ENCODE measurements around the gene PRKAR2A.
"Not testable (repeated sequence)": the region's sequence is repeated elsewhere in the genome, so short reads cannot be mapped to it uniquely, and the experiment has no call there.

PRKAR2A gene

DNA sequence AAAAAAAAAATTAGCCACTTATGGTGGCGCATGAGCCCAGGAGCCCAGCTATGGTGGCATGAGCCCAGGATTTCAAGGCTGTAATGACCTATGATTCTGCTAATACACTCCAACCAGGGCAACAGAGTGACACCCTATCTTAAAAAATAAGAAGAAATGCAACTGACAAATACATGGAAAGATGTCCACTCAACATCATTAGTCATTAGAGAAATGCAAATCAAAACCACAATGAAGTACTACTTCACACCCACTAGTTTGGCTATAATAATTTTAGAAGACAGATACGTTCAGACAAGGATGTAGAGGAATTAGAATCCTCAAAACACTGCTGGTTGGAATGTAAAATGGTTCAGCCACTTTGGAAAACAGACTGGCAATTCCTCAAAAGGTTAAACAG is 10.5 kb downstream of the PRKAR2A start:
- FAIRE-seq (no peak), DNase-seq (ENCODE audit: low spot score) (no peak)

DNA sequence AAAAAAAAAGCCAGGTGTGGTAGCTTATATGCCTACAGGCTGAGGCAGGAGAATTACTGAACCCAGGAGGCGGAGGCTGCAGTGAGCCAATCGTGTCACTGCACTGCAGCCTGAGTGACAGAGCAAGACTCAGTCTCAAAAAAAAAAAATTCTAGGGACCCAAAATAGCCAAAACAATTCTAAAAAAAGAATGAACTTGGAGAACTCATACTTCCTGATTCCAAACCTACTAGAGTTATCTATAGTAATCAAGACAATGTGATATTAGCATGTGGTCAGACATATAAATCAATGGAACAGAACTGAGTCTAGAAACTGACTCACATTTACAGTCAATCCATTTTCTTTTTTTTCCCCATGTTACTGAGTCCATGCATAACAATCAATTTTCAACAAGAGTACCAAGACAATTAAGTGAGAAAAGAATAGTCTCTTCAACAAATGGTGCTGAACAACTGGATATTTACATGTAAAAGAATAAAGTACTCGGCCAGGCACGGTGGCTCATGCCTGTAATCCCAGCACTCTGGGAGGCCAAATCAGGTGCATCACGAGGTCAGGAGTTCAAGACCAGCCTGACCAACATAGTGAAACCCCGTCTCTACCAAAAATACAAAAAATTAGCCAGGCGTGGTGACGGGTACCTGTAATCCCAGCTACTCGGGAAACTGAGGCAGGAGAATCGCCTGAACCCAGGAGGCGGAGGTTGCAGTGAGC is 11.9 kb downstream of the PRKAR2A start:
- DNase-seq (ENCODE audit: low spot score) (no peak), FAIRE-seq (no peak)

- DNase-seq (ENCODE audit: low spot score) = no peak
Observed at GRCh38 chr3:48832684-48833083, 15.0 kb downstream of the PRKAR2A start.

GRCh38 chr3:48830715-48831114 is 17.0 kb downstream of the PRKAR2A start:
- DNase-seq (ENCODE audit: low spot score) = no peak
- FAIRE-seq = peak; percentile 66

More at GRCh38 chr3:48832684-48833083, 15.0 kb downstream of the PRKAR2A start:
- no peak for FAIRE-seq

GRCh38 chr3:48829525-48829924 is 18.1 kb downstream of the PRKAR2A start:
- not testable (repeated sequence) for FAIRE-seq; DNase-seq (ENCODE audit: low spot score)

GRCh38 chr3:48827874-48828273 is 19.8 kb downstream of the PRKAR2A start:
- FAIRE-seq; DNase-seq (ENCODE audit: low spot score): not testable (repeated sequence)

DNA sequence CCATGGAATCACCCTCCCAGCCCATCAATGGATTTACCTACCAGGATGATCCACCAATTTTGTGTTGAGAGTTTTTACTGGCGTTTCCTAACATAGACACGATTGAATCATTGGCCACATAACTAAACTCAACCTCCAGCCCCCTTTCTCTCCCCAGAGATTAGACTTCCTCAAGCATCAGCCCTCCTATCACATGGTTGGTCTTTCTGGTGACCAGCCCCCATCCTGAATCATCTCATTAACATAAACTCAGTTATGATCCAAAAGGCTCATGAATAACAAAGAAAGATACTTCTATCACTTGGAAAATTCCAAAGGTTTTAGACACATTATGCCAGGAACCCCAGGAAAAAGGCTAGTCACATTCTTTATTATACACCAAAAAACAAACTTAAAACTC is 21.2 kb downstream of the PRKAR2A start:
- no peak for FAIRE-seq
- DNase-seq (ENCODE audit: low spot score) = no peak

DNA sequence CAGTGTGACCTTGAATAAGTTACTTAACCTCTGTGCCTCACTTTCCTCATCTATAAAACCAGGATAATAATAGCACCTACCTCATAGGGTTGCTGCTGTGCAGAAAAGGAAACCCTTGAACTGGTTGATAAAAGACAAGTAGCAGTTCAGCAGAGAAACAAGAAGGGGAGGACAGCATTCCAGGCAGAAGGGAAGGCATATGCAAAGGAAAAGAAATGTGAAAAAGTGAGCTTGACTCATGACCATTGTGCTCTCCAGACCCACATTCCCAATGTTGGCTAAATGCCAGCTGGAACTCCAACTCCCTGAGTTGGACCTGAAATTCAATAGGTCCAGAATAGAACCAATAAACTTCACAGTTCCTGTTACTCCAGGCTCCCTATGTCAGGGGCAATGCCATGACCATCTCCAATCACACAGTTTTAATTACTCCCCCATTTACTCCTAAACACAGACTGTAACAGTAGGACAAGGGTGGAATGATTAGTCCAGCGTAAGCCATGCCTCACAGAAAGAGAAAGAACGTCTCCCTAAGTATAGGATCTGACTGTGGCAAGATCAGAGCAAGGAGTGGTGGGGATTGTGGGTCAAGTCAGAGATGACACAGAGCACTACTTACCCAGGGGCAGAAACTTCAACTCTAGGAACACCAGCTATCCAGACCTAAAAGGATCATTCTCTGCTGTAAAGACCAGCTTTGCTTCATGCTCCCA is 26.9 kb downstream of the PRKAR2A start:
- no peak for FAIRE-seq
- no peak for DNase-seq (ENCODE audit: low spot score)

DNA sequence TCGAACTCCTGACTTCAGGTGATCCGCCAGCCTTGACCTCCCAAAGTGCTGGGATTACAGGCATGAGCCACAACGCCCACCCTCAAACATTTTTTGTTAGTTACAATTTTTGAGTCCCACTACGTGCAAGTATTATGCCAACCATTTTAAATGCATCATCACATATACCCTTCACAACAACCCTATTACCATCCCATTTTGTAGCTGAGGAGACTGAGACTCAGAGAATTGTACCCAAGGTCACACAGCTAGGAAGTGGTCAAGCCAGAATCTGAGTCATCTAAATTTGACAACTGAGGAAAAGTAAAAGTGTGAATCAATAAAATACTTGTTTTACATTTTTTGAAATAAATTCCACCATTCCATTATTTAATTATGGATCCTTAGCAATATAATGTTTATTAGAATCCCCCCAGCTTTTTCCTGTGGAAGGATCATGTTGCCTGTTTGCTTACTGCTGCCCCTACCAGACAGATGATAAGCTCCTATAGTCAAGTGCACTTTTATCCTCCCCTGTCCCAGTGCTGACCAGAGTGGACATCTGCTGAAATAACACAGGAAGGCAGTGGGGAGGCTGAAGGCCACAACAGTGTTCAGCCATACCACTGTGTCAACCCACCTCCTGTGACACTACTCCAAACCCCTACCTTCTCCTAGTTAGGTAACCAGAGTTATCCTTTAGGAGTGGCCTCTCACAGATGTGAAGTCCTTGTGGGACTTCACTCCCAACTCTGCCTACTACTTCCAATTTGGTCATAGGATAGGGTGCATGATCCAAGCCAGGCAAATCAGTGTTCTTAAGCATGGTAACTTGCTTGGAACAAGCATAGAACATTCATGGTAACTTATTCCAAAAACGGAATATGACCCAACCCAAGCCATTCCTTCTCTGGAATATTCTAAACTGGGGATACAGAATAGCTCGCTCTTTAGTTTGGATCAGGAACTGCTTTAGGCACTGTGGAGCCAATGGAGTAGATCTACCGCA is 28.1 kb downstream of the PRKAR2A start:
- FAIRE-seq (no peak), DNase-seq (ENCODE audit: low spot score) (no peak)

- FAIRE-seq (no peak), DNase-seq (ENCODE audit: low spot score) (no peak)
Observed at GRCh38 chr3:48811524-48811923, 36.1 kb downstream of the PRKAR2A start.

DNA sequence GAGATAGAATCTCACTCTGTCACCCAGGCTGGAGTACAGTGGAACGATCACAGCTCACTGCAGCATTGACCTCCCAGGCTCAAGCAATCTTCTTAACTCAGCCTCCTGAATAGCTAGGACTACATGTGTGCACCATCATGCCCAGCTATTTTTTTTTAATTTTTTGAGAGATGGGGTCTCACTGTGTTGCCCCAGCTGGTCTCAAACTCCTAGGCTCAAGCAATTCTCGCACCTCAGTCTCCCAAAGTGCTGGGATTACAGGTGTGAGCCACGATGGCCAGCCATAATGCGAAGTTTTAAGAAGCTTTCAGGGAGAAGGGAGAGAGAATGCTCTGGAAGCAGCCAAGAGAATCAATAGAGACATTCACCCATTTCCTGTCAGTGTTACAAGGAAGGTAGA is 42.7 kb downstream of the PRKAR2A start:
- DNase-seq (ENCODE audit: low spot score) (no peak), FAIRE-seq (no peak)

GRCh38 chr3:48800831-48801230 is 46.8 kb downstream of the PRKAR2A start:
- not testable (repeated sequence) for DNase-seq (ENCODE audit: low spot score); FAIRE-seq

GRCh38 chr3:48798998-48799397 is 48.7 kb downstream of the PRKAR2A start:
- FAIRE-seq (no peak), DNase-seq (ENCODE audit: low spot score) (no peak)

DNA sequence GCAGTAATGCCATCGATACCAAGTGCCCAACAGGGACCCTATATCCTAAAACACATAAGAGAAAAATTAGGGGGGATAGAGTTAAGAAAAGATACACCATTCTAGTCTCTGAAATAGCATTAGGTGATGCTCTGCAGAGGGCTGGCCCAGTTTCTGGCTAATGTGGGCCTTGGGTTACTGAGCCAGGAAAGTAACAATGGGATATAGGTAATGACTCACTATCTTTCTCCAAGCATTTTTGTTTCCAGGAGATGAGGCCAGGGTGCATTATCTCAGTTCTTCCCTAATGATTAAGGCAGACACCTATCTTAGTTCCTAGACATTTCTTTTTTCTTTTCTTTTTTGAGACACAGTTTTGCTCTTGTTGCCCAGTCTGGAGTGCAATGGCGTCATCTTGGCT is 50.0 kb downstream of the PRKAR2A start:
- FAIRE-seq = no peak
- DNase-seq (ENCODE audit: low spot score) = no peak

DNA sequence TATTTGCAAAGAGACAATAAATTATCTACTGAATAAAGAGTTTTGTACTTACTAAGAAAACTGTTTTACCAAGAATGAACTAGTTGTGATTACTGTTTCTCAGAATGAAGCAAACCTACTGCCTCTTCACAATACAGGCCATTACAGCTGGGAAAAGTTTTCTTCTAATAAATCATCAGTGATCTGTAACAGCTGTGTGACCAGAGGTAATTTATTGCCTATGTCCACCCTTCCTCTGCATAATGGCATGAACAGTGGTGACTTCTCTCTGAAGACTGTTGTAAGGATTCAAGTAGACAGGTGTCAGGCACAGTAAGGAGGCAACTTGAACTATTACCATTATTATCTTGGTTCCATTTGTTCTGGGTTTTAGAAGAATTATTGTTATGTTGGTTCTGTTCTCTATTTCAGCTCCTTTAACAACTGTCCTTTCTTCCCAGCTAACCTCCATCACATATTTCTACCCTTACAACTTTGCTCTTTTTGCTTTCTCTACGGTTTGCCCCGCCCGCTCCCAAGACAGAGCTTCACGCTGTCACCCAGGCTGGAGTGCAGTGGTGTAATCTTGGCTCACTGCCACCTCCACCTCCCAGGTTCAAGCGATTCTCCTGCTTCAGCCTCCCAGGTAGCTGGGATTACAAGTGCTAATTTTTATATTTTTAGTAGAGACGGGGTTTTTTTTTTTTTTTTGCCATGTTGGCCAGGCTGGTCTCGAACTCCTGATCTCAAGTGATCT is 51.5 kb downstream of the PRKAR2A start:
- no peak for FAIRE-seq
- no peak for DNase-seq (ENCODE audit: low spot score)

GRCh38 chr3:48793484-48793883 is 54.2 kb downstream of the PRKAR2A start:
- not testable (repeated sequence) for FAIRE-seq; DNase-seq (ENCODE audit: low spot score)

- DNase-seq (ENCODE audit: low spot score) (no peak), FAIRE-seq (no peak)
Observed at GRCh38 chr3:48789665-48790064, 58.0 kb downstream of the PRKAR2A start.

DNA sequence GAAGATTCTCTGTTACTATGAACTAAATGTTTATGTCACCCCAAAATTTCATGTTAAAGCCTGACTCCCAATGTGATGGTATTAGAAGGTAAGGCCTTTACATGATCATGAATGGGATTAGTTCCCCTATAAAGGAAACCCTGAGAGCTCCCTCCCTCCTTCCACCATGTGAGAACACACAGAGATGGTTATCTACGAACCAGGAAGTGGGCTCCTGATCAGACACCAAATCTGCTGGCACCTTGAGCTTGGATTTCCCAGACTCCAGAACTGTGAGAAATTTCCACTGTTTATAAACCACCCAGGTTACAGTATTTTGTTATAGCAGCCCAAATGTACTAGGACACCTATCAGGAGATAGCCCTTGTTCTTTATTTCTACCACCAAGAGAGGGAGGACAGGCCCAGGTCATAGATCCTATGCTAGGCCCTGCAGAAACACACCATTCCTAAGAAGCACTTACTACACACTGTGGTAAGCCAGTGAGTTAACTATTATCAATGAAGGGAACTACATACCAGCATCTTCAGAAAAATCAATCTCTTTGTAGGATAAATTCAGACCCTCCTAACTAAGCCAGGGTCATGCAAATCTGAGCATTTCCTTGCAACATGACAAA is 59.0 kb downstream of the PRKAR2A start:
- no peak for FAIRE-seq

DNA sequence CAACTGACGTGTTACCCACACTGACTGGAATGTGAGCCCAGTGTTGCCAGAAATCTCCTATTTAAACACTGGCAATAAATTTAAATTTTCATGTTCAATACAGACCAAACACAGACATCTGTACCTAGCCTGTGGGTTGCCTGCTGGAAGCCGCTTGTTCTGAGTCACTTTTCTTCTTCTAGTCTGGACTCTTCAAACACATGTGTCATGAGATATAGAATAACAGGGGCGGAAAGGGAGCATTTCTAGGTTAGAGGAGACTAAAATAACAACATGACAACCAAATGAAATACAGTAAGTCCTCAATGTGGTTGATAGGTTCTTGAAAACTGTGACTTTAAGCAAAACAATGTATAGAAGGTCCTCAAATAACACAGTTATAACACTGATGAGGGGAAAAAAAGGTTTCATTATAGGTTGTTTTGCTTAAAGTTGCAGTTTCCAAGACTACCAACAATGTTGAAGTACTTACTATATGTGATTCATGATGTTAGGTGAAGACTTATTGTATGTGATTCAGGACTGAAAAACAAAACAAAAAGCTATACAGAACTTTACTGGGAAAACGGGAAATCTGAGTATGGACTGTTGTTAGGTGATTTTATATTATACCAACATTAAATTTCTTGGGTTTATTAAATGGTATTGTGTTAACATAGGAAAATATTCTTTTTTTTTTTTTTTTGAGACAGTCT is 63.1 kb downstream of the PRKAR2A start:
- no peak for DNase-seq (ENCODE audit: low spot score)
- no peak for FAIRE-seq

More for the DNA sequence above, 59.0 kb downstream of the PRKAR2A start:
- no peak for DNase-seq (ENCODE audit: low spot score)

DNA sequence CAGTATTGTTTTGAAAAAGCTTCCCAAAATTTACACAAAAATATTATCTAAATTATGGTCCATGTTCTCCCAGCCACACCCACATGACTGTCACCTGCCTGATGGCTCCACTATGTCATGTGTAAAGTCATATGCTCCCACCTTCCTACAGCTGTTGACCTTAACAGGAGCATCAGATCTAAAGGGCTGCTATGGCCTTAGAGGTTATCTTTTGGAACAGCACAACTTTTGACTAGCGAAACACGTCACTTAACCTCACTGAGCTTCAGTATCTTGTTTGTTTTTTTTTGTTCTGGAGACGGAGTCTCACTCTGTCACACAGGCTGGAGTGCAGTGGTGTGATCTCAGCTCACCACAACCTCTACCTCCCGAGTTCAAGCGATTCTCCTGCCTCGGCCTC is 64.4 kb downstream of the PRKAR2A start:
- FAIRE-seq (no peak), DNase-seq (ENCODE audit: low spot score) (no peak)

Measured in urothelium cell line (cell line).